Kidney (tissue), 14 donors: Measurements from ENCODE around the gene CBLIF. TPM values are rescaled to one million over a fixed set of nuclear protein-coding genes. Genes with fewer than 3 reads are reported as not detected.
"Not testable (repeated sequence)": the region's sequence is repeated elsewhere in the genome, so short reads cannot be mapped to it uniquely, and the experiment has no call there.

Source experiments
- DNase-seq, 5 donors: peaks; one replicate each; pipeline ENCODE4 v3.0.0-alpha.2; 2013 to 2020
- FAIRE-seq: peaks from 2 replicates; lab custom pipeline; 2012; peaks lifted over from hg19 to GRCh38; lab: Jason Lieb, UNC
- H3K27ac ChIP-seq, 2 donors: one replicate each; pipeline ENCODE4 v1.7.0; 2013; ENCODE audit warnings: low read depth in 2 of 2, low read length in 2 of 2, inconsistent platforms in 1 of 2
- H3K27me3 ChIP-seq: one replicate; pipeline ENCODE4 v1.7.1; 2013; ENCODE audit warnings: low read length, inconsistent platforms; ENCODE audit not compliant: control insufficient read depth, insufficient read depth
- H3K36me3 ChIP-seq, 3 donors: one replicate each; pipeline versions ENCODE4 v1.7.0 to v1.7.1; 2013; ENCODE audit warnings: low read length in 3 of 3, control low read depth in 1 of 3, inconsistent platforms in 1 of 3; ENCODE audit not compliant: insufficient read depth in 3 of 3, control insufficient read depth in 2 of 3
- H3K4me1 ChIP-seq, 3 donors: one replicate each; pipeline versions ENCODE4 v1.7.0 to v1.7.1; 2013; ENCODE audit warnings: low read length in 3 of 3, inconsistent platforms in 1 of 3, low read depth in 1 of 3; ENCODE audit not compliant: control insufficient read depth in 2 of 3, insufficient read depth in 2 of 3
- H3K4me3 ChIP-seq, 3 donors: one replicate each; pipeline versions ENCODE4 v1.7.0 to v1.8.1; 2013; ENCODE audit warnings: low read length in 3 of 3, control low read depth in 1 of 3, inconsistent platforms in 1 of 3
- H3K9ac ChIP-seq, 3 donors: one replicate each; pipeline versions ENCODE4 v1.7.0 to v1.7.1; 2013; ENCODE audit warnings: low read length in 3 of 3, control low read depth in 1 of 3, inconsistent platforms in 1 of 3
- H3K9me3 ChIP-seq, 3 donors: one replicate each; pipeline versions ENCODE4 v1.7.0 to v1.7.1; 2013; ENCODE audit warnings: low read length in 3 of 3, control low read depth in 1 of 3, inconsistent platforms in 1 of 3; ENCODE audit not compliant: control insufficient read depth in 2 of 3, insufficient read depth in 1 of 3
- intact Hi-C: fragments of 100-400 bp; cut with DNase I; formaldehyde crosslinking; loops from one replicate; pipeline ENCODE4 v1.11.1; 2022
- polyA plus RNA-seq: library from polyadenylated mRNA; stranded (reverse); fragments of 350-450 nt; fragmentation: Illumina TruSeq; extraction: RNeasy Lipid Tissue Mini Kit (QIAGEN cat#74804); gene quantifications from one replicate; pipeline ENCODE4 v1.2.3, GENCODE V29; 2014; ENCODE audit warnings: low read depth, low replicate concordance; ENCODE audit not compliant: insufficient read depth
- total RNA-seq: library from RNA; stranded (reverse); fragmentation: NEBNext Ultra II Directional; extraction: Animal tissue kit (Norgen Biotek cat#: 25700); gene quantifications from one replicate; pipeline ENCODE4 v1.2.1, GENCODE V29; 2021
- TF ChIP-seq, protein P1 (sequence below): IDR thresholded peaks from 3 replicates; pipeline ENCODE4 v1.5.1; 2012; ENCODE audit warnings: mild to moderate bottlenecking, moderate library complexity, borderline replicate concordance; ENCODE audit not compliant: insufficient read depth; ENCODE audit errors: extremely low read depth
- donor health status: control.
- donor health status: control.
- donor health status: control.
- donor health status: control.
- donor health status: control.
- donor health status: DM: yes; HTN: yes; CAD: no.
- donor health status: Normal renal cell carcinoma (clear cell type).

CBLIF gene
- total and polyA plus RNA-seq, 2 donors from 2014 or later = not detected

DNA sequence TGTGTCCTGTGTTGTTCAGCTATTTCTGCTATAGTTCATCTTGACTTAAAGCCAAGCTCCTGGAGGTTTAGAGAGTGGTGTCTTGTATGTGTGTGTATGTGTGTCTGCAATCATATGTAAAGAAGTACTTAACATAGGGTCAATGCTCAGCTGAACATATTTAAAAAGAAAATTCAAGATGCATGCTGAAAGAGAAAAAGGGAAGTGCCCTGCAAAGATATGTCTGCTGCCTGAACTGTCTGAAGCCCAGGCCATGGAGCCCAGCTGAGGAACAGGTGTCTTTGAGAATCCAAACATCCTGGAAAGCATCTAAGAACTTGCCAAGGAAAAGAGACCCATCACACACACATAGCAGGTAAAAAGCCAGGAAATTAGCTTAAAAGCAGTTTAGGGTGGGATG lies 14.4 kb upstream of the CBLIF start:
- Histone ChIP-seq H3K27me3 (no peaks in the 10 kb centered on the region), H3K9me3 (no peaks in the 10 kb centered on the region), H3K9ac (no peak overlapping the region), H3K4me3 (no peak overlapping the region), H3K4me1 (no peaks in the 10 kb centered on the region), H3K27ac (no peak overlapping the region), H3K36me3 (no peaks in the 10 kb centered on the region)
- DNase-seq = no peak
- no peak for FAIRE-seq
- TF ChIP-seq, protein P1, sequence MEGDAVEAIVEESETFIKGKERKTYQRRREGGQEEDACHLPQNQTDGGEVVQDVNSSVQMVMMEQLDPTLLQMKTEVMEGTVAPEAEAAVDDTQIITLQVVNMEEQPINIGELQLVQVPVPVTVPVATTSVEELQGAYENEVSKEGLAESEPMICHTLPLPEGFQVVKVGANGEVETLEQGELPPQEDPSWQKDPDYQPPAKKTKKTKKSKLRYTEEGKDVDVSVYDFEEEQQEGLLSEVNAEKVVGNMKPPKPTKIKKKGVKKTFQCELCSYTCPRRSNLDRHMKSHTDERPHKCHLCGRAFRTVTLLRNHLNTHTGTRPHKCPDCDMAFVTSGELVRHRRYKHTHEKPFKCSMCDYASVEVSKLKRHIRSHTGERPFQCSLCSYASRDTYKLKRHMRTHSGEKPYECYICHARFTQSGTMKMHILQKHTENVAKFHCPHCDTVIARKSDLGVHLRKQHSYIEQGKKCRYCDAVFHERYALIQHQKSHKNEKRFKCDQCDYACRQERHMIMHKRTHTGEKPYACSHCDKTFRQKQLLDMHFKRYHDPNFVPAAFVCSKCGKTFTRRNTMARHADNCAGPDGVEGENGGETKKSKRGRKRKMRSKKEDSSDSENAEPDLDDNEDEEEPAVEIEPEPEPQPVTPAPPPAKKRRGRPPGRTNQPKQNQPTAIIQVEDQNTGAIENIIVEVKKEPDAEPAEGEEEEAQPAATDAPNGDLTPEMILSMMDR = no peak
- intact Hi-C loops = no loop called here

DNA sequence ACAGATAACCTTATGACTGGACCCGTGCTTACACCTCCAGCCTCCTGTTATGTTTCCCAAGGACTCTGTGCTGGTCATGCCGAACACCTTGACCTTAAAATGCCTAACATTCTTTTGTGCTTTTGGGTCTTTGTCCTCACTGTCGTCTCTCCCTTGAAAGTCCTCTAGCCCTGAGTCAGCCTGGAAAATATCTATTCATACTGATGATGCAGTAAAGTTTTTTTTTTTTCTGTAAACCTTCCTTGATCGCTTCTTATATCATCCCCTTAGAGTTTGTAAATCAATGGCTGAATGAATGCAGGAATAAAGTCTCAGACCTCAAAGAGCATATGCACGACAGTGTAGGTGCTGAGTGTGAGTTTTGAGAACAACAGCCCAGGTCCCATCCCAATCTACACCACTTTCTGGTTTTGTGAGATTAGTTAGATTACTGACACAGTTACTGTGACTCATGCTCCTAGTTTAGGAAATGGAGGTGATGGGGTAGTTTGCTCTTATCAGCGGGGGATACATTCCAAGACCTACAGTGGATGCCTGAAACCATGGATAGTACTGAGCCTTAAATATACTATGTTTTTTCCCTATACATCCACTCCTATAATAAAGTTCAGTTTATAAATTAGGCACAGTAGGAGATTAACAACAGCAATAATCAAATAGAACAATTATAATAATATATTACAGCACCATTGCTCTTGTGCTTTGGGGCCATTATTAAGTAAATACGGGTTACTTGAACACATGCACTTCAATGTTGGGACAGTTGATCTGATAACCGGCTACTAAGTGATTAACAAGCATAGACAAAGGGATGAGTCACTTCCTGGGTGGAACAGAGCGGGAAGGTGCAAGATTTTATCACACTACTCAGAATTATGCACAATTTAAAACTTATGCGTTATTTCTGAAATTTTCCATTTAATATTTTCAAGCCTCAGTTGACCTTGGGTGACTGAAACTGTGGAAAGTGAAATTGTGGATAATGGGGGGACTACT lies 12.4 kb upstream of the CBLIF start:
- intact Hi-C loops = no loop called here
- Histone ChIP-seq H3K27me3 (no peaks in the 10 kb centered on the region), H3K9ac (no peak overlapping the region), H3K9me3 (no peaks in the 10 kb centered on the region), H3K27ac (no peak overlapping the region), H3K36me3 (no peaks in the 10 kb centered on the region), H3K4me3 (no peak overlapping the region), H3K4me1 (no peaks in the 10 kb centered on the region)
- FAIRE-seq (no peak), DNase-seq (no peak)
- TF ChIP-seq, protein P1 = no peak

DNA sequence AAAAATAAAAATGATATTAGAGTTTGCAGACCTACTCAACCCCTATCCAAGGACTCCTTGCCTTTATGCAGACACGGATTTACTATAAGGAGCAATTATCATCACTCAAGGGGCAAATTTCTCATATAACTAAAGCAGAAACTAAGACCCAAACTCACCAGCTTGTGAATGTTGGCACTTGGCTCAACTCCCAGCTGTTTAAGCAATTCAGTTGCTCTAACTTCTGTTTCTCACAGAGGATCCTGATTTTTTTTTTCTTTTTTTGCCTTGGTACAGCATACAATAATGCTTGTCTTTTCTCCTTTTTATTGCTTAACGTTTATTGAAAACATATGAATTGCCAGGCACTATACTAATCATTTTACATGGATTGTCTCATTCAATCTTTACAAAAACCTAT lies 9.6 kb upstream of the CBLIF start:
- no peaks in the 10 kb centered on the region for H3K9me3 ChIP-seq
- no peak overlapping the region for H3K4me3 ChIP-seq
- no peaks in the 10 kb centered on the region for H3K27me3 ChIP-seq
- no peaks in the 10 kb centered on the region for H3K4me1 ChIP-seq
- intact Hi-C loops = no loop called here
- no peak overlapping the region for H3K27ac ChIP-seq
- no peak overlapping the region for H3K9ac ChIP-seq
- DNase-seq (no peak), FAIRE-seq (no peak)
- TF ChIP-seq, protein P1 = no peak
- H3K36me3 ChIP-seq = no peaks in the 10 kb centered on the region

DNA sequence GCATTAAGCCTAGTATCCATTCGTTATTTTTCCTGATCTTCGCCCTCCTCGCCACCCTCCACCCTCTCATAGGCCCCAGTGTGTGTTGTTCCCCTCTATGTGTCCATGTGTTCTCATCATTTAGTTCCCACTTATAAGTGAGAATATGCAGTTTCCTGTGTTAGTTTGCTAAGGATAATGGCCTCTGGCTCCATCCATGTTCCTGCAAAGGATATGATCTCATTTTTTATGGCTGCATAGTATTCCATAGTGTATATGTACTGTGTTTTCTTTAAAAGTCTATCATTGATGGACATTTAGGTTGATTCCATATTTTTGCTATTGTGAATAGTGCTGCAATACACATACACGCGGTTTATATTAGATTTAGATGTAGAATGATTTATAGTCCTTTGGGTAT lies 6.1 kb upstream of the CBLIF start:
- H3K4me3 ChIP-seq, H3K9ac ChIP-seq, FAIRE-seq, intact Hi-C loops, H3K4me1 ChIP-seq, H3K27ac ChIP-seq, DNase-seq, H3K9me3 ChIP-seq, H3K27me3 ChIP-seq, H3K36me3 ChIP-seq: not testable (repeated sequence)

DNA sequence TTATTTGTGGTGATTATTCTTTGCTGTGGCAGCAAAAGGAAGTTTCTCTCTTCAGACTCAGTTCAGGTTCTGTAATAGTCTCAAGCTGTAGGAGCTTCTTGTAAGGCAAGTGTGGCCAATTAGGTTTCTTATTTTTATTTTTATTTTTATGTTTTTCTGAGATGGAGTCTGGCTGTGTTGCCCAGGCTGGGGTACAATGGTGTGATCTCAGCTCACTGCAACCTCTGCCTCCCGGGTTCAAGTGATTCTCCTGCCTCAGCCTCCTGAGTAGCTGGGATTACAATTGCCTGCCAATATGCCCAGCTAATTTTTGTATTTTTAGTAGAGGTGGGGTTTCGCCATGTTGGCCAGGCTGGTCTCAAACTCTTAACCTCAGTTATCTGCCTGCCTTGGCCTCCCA lies 4.3 kb upstream of the CBLIF start:
- H3K4me1 ChIP-seq, FAIRE-seq, H3K9me3 ChIP-seq, H3K9ac ChIP-seq, H3K27me3 ChIP-seq, H3K36me3 ChIP-seq, intact Hi-C loops, H3K4me3 ChIP-seq, H3K27ac ChIP-seq, DNase-seq: not testable (repeated sequence)
